Activated gamma-delta T cell treated with anti-CD3 and anti-CD28 coated beads, Interleukin-2, amount 50 U/mL, for 16 hours (primary cell): ENCODE measurements around the gene CHST13.

Experiments
- DNase-seq: peaks from one replicate; pipeline ENCODE4 v3.0.0-alpha.2; 2020; ENCODE audit warnings: low read depth

The CHST13 gene

GRCh38 chr3:126509597-126510307 lies 14.2 kb upstream of the CHST13 start:
- DNase-seq = no peak

DNA sequence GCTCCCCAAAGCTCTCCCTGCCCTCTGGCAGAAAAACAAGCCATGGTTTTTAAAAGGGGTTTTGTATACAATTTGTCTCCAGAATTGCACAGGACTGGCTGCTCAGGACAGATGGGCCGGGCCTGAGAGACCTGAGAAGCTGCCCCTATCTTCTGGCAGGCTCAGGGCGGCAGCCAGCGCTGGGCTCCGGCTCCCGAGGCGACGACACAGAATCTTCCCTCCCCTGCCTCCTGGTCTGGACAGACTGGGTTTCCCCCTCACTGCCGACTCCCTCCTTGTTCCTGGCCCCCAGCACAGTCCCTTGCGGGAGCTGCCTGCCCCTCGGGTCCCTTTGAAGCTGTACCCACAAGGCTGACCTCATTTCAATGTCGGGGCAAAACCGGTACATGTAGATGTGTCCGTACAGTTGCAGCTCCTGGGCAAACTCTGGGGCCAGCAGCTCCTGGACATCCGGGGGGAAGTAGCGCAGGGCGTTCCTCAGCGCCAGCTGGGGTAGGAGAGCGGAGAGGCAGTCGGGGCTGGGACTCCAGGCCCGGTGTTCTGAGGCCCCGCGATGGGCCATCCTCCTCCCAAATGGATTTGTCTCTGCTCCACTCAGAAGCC lies 13.5 kb upstream of the CHST13 start:
- DNase-seq = no peak

DNA sequence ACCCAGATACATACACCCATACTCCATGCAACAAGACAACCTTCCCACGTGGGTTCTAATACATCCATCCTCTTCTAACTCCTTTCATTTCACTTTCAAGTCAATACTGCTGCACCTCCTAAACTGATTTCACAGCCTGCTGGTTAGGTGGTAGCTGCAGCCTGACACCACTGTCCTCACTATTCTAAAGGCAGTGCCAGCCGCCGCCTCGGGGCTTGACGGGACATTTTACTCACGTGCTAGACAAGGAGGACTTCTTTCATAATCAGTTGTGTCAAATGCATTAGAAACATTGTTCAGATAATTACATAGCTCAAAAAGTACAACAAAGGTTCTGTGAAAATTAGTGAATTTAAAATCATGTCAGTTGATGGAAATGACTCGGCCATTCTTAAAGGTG lies 12.7 kb upstream of the CHST13 start:
- no peak for DNase-seq

DNA sequence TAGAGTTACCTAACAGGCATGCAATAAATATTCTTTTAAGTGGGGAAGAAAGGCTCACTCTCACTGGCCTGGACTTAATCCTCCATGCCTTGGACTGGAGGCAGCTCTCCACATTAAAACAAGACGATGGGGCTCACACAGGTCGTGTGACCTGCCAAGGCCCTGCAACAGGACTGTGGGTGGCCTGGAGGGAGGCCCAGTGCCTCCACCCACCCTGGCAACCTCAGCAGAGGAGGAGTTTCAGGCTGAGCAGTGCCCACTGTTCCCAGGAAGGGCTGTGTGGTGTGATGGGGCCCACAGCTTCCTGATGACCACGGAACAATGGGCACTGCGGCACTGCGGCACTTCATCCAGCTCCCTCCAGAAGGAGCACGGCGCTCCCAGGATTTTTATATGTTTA lies 11.9 kb upstream of the CHST13 start:
- no peak for DNase-seq

- DNase-seq = no peak
Observed at GRCh38 chr3:126512916-126513650, 10.9 kb upstream of the CHST13 start.

- DNase-seq = no peak
Observed at GRCh38 chr3:126514161-126514560, 9.8 kb upstream of the CHST13 start.

GRCh38 chr3:126515066-126515706 lies 8.8 kb upstream of the CHST13 start:
- no peak for DNase-seq

- no peak for DNase-seq
Observed at GRCh38 chr3:126516152-126516935, 7.6 kb upstream of the CHST13 start.

GRCh38 chr3:126516936-126517290 lies 7.0 kb upstream of the CHST13 start:
- no peak for DNase-seq

GRCh38 chr3:126517291-126517951 lies 6.5 kb upstream of the CHST13 start, which contains the start of gene UROC1:
TSS of gene UROC1 (minus strand) at chr3:126517773. CDS start at chr3:126517719, 54 bp downstream.
- no peak for DNase-seq

- no peak for DNase-seq
Observed at GRCh38 chr3:126517986-126518778, 5.8 kb upstream of the CHST13 start.

- DNase-seq = no peak
Observed at GRCh38 chr3:126518779-126519177, 5.2 kb upstream of the CHST13 start.

DNA sequence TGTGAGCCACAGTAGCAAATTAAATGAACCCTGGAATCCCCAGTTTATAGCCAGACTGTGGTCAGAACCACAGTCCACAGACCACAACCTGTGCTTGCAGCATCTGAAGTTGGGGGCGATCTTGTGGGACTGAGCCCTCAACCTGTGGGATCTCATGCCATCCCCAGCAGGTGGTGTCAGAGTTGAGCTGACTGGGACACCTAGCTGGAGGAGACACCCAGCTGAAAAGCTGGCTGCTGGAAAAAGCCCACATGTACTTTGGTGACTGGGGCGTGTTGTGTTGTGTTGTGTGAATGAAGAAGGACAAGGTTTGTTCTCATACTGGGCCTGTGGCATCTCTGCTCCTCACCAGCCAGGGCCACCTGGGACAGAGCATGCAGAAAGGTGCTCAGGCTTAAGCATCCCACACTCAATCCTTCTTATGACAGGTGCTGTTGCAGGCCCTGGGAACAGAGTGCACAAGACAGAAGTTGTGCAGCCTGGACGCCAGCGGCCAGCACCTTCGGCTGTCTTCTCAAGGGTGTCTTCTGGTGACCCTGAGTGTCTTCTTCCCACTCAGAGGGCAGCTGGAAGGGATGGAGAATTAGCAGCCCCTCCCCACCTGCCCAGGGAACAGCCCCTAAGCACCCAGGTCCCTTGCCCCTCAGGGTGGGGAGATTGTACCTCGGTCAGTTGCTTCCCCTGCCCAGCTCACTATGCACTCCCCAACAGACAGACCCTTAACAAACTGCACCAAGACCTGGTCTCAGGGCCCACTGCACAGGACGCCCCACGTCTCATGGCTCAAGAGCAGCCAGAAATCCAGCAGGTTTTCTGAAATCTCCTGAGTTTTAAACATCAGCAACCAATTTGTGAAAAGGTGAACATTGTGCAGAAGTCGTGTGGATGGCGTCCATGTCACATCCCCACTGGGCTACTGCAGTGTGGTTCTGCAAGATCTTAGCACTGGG lies 4.2 kb upstream of the CHST13 start:
- DNase-seq = no peak

GRCh38 chr3:126521122-126521891 lies 2.6 kb upstream of the CHST13 start:
- DNase-seq = no peak

GRCh38 chr3:126522363-126522788 lies 1.6 kb upstream of the CHST13 start:
- DNase-seq = peak; percentile 38

DNA sequence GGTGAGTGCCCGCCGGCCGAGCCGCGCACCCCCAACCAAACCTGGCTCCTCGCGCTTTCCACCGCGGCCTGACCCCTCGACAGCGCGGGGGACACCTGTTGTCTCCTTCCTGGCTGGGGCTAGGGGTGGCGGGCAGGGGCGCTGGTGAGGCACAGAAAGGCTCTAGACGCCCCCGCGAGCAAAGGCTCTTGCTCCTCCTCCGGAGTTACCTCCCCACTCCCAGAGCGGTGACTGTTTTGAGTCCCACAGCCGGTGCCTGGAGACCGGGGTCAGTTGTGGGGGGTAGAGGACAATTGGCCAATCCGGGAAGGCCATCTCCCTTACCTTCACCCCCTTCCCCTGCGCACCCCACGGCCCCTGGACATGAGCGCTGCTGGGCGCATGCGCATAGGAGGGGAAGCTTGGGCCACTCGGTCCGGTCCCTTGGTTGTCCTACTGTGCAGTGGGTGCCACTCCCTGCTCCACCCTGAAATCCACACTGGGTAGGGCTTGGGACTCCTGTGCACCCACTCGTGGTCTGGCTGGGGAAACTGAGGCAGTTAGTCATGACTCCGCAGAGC lies 554 bp downstream of the CHST13 start:
- DNase-seq = no peak

GRCh38 chr3:126525091-126525852 lies 1.3 kb downstream of the CHST13 start:
- DNase-seq = no peak
